WTC11 (cell line): ENCODE data around the gene STKLD1.

Experiments
- E2F5 ChIP-seq: sonication (generic); formaldehyde crosslinking; IDR thresholded peaks from 2 replicates; pipeline ENCODE4 v1.8.1; 2022; ENCODE audit warnings: mild to moderate bottlenecking, moderate library complexity, missing genetic modification reagents
- MAX ChIP-seq: sonication (generic); formaldehyde crosslinking; IDR thresholded peaks from 2 replicates; pipeline ENCODE4 v1.8.0; 2022; ENCODE audit warnings: mild to moderate bottlenecking, missing genetic modification reagents
- MYBL2 ChIP-seq: sonication (generic); formaldehyde crosslinking; IDR thresholded peaks from 2 replicates; pipeline ENCODE4 v1.8.1; 2023; ENCODE audit warnings: mild to moderate bottlenecking, moderate library complexity, missing genetic modification reagents
- NR2C2 ChIP-seq: sonication (generic); formaldehyde crosslinking; IDR thresholded peaks from 2 replicates; pipeline ENCODE4 v1.8.0; 2022; ENCODE audit warnings: mild to moderate bottlenecking, missing genetic modification reagents
- TEAD4 ChIP-seq: sonication (generic); formaldehyde crosslinking; IDR thresholded peaks from 2 replicates; pipeline ENCODE4 v1.8.0; 2022; ENCODE audit warnings: mild to moderate bottlenecking, missing genetic modification reagents
- ZBTB21 ChIP-seq: sonication (generic); formaldehyde crosslinking; IDR thresholded peaks from 2 replicates; pipeline ENCODE4 v1.8.1; 2023; ENCODE audit warnings: mild to moderate bottlenecking, missing genetic modification reagents, borderline replicate concordance
- TF ChIP-seq, protein P1 (sequence below): sonication (generic); formaldehyde crosslinking; IDR thresholded peaks from 2 replicates; pipeline ENCODE4 v1.8.1; 2022; ENCODE audit warnings: missing genetic modification reagents, borderline replicate concordance
- TF ChIP-seq, protein P2 (sequence below): fragments of 250-450 bp; sonication (Bioruptor Pico); conservative IDR thresholded peaks from 2 replicates; pipeline ENCODE4 v1.9.0; 2021; ENCODE audit warnings: mild to moderate bottlenecking
- TF ChIP-seq, protein P3 (sequence below): sonication (generic); formaldehyde crosslinking; IDR thresholded peaks from 2 replicates; pipeline ENCODE4 v1.8.1; 2023; ENCODE audit warnings: mild to moderate bottlenecking, missing genetic modification reagents, moderate library complexity
- TF ChIP-seq, protein P4 (sequence below): fragments of 200-600 bp; IDR thresholded peaks from 2 replicates; pipeline ENCODE4 v1.8.0; 2022; ENCODE audit warnings: antibody characterized with exemption
- TF ChIP-seq, protein P5 (sequence below): fragments of 250-450 bp; sonication (Bioruptor Pico); IDR thresholded peaks from 2 replicates; pipeline ENCODE4 v2.1.2; 2022; ENCODE audit warnings: mild to moderate bottlenecking, moderate library complexity

DNA sequence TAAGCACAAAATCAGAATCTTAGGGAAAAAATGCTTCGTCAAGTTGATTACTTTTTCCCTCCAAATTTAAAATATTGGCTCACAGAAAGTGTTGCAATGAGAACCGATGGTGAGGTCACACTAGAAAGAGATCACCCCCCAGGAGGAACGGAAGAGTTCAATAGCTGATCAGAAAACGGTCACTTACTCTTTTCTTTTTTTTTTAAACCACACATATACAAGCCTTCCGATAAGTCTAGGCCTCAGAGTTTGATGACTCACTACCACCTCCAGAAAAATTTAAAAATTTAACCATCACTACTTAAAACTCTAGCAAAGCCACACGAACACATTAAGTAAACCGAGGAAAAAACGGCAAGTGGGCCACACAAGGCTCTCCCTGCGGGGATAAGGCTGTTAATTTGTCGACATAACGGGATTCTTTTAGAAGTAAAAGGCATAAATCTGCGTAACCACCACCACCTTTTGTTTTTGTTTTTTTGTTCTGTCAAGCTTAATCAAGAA, 1.5 kb upstream of the STKLD1 start:
- TF ChIP-seq TEAD4 (CRISPR knock-in tag): no peak
- TF ChIP-seq, protein P1, sequence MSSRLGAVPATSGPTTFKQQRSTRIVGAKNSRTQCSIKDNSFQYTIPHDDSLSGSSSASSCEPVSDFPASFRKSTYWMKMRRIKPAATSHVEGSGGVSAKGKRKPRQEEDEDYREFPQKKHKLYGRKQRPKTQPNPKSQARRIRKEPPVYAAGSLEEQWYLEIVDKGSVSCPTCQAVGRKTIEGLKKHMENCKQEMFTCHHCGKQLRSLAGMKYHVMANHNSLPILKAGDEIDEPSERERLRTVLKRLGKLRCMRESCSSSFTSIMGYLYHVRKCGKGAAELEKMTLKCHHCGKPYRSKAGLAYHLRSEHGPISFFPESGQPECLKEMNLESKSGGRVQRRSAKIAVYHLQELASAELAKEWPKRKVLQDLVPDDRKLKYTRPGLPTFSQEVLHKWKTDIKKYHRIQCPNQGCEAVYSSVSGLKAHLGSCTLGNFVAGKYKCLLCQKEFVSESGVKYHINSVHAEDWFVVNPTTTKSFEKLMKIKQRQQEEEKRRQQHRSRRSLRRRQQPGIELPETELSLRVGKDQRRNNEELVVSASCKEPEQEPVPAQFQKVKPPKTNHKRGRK (CRISPR knock-in tag): no peak
- TF ChIP-seq MAX (CRISPR knock-in tag): no peak
- TF ChIP-seq, protein P2, sequence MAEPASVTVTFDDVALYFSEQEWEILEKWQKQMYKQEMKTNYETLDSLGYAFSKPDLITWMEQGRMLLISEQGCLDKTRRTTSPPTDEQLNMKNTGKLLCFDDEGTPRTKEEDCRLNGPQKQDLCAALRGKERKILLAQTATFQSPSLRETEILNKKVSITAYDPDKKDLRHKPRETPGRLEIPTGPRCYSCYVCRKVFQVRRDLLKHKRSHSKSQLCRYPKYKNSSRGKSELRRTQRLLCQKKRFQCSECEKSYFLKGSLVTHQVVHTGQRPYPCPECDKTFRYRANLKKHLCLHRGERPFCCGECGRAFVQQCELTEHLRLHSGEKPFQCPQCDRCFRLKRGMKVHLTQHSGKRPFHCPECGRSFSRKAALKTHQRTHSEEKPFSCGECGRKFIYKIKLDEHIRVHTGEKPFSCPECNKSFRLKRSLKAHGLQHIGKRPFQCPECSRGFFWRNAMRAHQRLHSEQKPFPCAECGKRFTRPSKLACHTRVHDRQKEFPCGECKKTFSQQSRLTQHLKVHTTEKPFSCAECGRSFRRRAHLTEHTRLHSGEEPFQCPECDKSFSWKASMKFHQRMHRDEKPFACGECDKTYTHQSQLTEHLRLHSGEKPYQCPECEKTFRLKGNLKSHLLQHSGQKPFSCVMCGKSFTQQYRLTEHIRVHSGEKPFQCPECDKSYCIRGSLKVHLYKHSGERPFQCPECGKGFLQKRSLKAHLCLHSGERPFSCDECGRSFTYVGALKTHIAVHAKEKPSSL (CRISPR knock-in tag): no peak
- TF ChIP-seq, protein P3, sequence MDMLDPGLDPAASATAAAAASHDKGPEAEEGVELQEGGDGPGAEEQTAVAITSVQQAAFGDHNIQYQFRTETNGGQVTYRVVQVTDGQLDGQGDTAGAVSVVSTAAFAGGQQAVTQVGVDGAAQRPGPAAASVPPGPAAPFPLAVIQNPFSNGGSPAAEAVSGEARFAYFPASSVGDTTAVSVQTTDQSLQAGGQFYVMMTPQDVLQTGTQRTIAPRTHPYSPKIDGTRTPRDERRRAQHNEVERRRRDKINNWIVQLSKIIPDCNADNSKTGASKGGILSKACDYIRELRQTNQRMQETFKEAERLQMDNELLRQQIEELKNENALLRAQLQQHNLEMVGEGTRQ (CRISPR knock-in tag): no peak
- TF ChIP-seq NR2C2 (CRISPR knock-in tag): no peak
- TF ChIP-seq, protein P4, sequence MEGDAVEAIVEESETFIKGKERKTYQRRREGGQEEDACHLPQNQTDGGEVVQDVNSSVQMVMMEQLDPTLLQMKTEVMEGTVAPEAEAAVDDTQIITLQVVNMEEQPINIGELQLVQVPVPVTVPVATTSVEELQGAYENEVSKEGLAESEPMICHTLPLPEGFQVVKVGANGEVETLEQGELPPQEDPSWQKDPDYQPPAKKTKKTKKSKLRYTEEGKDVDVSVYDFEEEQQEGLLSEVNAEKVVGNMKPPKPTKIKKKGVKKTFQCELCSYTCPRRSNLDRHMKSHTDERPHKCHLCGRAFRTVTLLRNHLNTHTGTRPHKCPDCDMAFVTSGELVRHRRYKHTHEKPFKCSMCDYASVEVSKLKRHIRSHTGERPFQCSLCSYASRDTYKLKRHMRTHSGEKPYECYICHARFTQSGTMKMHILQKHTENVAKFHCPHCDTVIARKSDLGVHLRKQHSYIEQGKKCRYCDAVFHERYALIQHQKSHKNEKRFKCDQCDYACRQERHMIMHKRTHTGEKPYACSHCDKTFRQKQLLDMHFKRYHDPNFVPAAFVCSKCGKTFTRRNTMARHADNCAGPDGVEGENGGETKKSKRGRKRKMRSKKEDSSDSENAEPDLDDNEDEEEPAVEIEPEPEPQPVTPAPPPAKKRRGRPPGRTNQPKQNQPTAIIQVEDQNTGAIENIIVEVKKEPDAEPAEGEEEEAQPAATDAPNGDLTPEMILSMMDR: no peak
- TF ChIP-seq E2F5: no peak
- TF ChIP-seq, protein P5, sequence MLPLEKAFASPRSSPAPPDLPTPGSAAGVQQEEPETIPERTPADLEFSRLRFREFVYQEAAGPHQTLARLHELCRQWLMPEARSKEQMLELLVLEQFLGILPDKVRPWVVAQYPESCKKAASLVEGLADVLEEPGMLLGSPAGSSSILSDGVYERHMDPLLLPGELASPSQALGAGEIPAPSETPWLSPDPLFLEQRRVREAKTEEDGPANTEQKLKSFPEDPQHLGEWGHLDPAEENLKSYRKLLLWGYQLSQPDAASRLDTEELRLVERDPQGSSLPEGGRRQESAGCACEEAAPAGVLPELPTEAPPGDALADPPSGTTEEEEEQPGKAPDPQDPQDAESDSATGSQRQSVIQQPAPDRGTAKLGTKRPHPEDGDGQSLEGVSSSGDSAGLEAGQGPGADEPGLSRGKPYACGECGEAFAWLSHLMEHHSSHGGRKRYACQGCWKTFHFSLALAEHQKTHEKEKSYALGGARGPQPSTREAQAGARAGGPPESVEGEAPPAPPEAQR (CRISPR knock-in tag): no peak
- no peak for TF ChIP-seq MYBL2 (CRISPR knock-in tag)
- TF ChIP-seq ZBTB21 (CRISPR knock-in tag): no peak
